OCI-LY1 (cell line): Measurements from ENCODE around the gene ANLN.

Source experiments
- H2AFZ ChIP-seq: fragments of 200-600 bp; sonication (generic), shearing (Covaris generic); 2 replicates; pipeline ENCODE4 v1.6.0; 2014; ENCODE audit warnings: antibody characterized with exemption, mild to moderate bottlenecking, low read length
- H3F3A ChIP-seq: fragments of 200-600 bp; sonication (generic), shearing (Covaris generic); 2 replicates; pipeline ENCODE4 v1.6.0; 2014; ENCODE audit warnings: mild to moderate bottlenecking, antibody characterized with exemption, low read length, moderate library complexity; ENCODE audit not compliant: insufficient read depth
- H3K27ac ChIP-seq: fragments of 200-600 bp; sonication (generic); 2 replicates; pipeline ENCODE4 v1.5.1; 2014; ENCODE audit warnings: low read length, mixed run types, mild to moderate bottlenecking, low read depth; ENCODE audit not compliant: poor library complexity, severe bottlenecking
- H3K27me3 ChIP-seq: fragments of 200-600 bp; sonication (generic); 2 replicates; pipeline ENCODE4 v1.6.0; 2014; ENCODE audit warnings: antibody characterized with exemption, mild to moderate bottlenecking, low read length, moderate library complexity; ENCODE audit not compliant: insufficient read depth
- H3K36me3 ChIP-seq: fragments of 200-600 bp; sonication (generic); 2 replicates; pipeline ENCODE4 v1.6.1; 2014; ENCODE audit warnings: mild to moderate bottlenecking, antibody characterized with exemption, low read length, moderate library complexity, mixed read lengths; ENCODE audit not compliant: insufficient read depth
- H3K4me1 ChIP-seq: fragments of 200-600 bp; sonication (generic); 2 replicates; pipeline ENCODE4 v1.5.1; 2014; ENCODE audit warnings: mild to moderate bottlenecking, low read length, moderate library complexity; ENCODE audit not compliant: insufficient read depth, severe bottlenecking
- H3K4me2 ChIP-seq: fragments of 200-600 bp; sonication (generic), shearing (Covaris generic); 2 replicates; pipeline ENCODE4 v1.6.1; 2014; ENCODE audit warnings: low read length
- H3K4me3 ChIP-seq: fragments of 200-600 bp; sonication (generic); 2 replicates; pipeline ENCODE4 v1.5.1; 2014; ENCODE audit warnings: low read length, low read depth, mild to moderate bottlenecking, mixed read lengths; ENCODE audit not compliant: poor library complexity, severe bottlenecking
- H3K79me2 ChIP-seq: fragments of 200-600 bp; shearing (Covaris generic); 2 replicates; pipeline ENCODE4 v1.6.1; 2016; ENCODE audit warnings: mixed run types, low read length, mixed read lengths; ENCODE audit not compliant: insufficient read depth
- H3K9ac ChIP-seq: fragments of 200-600 bp; sonication (generic), shearing (Covaris generic); 2 replicates; pipeline ENCODE4 v1.6.1; 2014; ENCODE audit warnings: mild to moderate bottlenecking, low read length, mixed read lengths
- H3K9me2 ChIP-seq: fragments of 200-600 bp; sonication (generic), shearing (Covaris generic); 2 replicates; pipeline ENCODE4 v1.6.1; 2014; ENCODE audit warnings: low read depth, mild to moderate bottlenecking, low read length, mixed read lengths
- H3K9me3 ChIP-seq: fragments of 200-600 bp; shearing (Covaris generic); 2 replicates; pipeline ENCODE4 v1.6.1; 2014; ENCODE audit warnings: low read length, mixed read lengths
- H4K20me1 ChIP-seq: fragments of 200-600 bp; sonication (generic), shearing (Covaris generic); 2 replicates; pipeline ENCODE4 v1.6.0; 2016; ENCODE audit warnings: mild to moderate bottlenecking, low read length; ENCODE audit not compliant: insufficient read depth
- CTCF ChIP-seq: fragments of 200-600 bp; sonication (generic), shearing (Covaris generic); IDR thresholded peaks from 2 replicates; pipeline ENCODE4 v1.5.1; 2017; ENCODE audit warnings: mild to moderate bottlenecking, antibody characterized with exemption, low read length, moderate library complexity, mixed read lengths
- EZH2 ChIP-seq: fragments of 200-600 bp; sonication (generic), shearing (Covaris generic); IDR thresholded peaks from 2 replicates; pipeline ENCODE4 v1.8.0; 2017; ENCODE audit warnings: borderline replicate concordance, mixed run types, mild to moderate bottlenecking, antibody characterized with exemption, low read length, moderate library complexity, mixed read lengths

The ANLN gene

GRCh38 chr7:36416251-36416650, 26.6 kb downstream of the ANLN start:
- Histone ChIP-seq H3K27ac (no peak overlapping the region), H3K9me2 (no peaks in the 10 kb centered on the region), H3K9me3 (no peaks in the 10 kb centered on the region), H3K4me1 (no peaks in the 10 kb centered on the region), H3K4me2 (no peak overlapping the region), H3K9ac (no peak overlapping the region), H3K36me3 (peaks cover 90% of the 10 kb centered on the region), H3K4me3 (no peak overlapping the region), H3F3A (no peaks in the 10 kb centered on the region), H4K20me1 (no peaks in the 10 kb centered on the region), H3K27me3 (no peaks in the 10 kb centered on the region), H3K79me2 (no peaks in the 10 kb centered on the region), H2AFZ (no peak overlapping the region)
- TF ChIP-seq CTCF (no peak), EZH2 (no peak)

GRCh38 chr7:36420307-36420706, 30.6 kb downstream of the ANLN start:
- peaks cover 94% of the 10 kb centered on the region for H3K36me3 ChIP-seq
- H3F3A ChIP-seq, result no peaks in the 10 kb centered on the region
- H3K9ac ChIP-seq, result no peak overlapping the region
- no peaks in the 10 kb centered on the region for H3K9me2 ChIP-seq
- TF ChIP-seq CTCF (no peak), EZH2 (no peak)
- no peak overlapping the region for H2AFZ ChIP-seq
- H3K9me3 ChIP-seq, result no peaks in the 10 kb centered on the region
- H3K4me3 ChIP-seq, result no peak overlapping the region
- H3K4me1 ChIP-seq, result no peaks in the 10 kb centered on the region
- H3K27me3 ChIP-seq, result no peaks in the 10 kb centered on the region
- no peak overlapping the region for H3K27ac ChIP-seq
- H3K4me2 ChIP-seq, result no peak overlapping the region
- H4K20me1 ChIP-seq, result no peaks in the 10 kb centered on the region
- H3K79me2 ChIP-seq, result no peaks in the 10 kb centered on the region

- Histone ChIP-seq H3K27me3 (no peaks in the 10 kb centered on the region), H3K27ac (no peak overlapping the region), H3K9ac (no peak overlapping the region), H3K9me2 (no peaks in the 10 kb centered on the region), H2AFZ (no peak overlapping the region), H3K36me3 (peaks cover 97% of the 10 kb centered on the region), H3K4me3 (no peak overlapping the region), H3K79me2 (no peaks in the 10 kb centered on the region), H3K4me1 (no peaks in the 10 kb centered on the region), H3F3A (no peaks in the 10 kb centered on the region), H4K20me1 (no peaks in the 10 kb centered on the region), H3K4me2 (no peak overlapping the region), H3K9me3 (no peaks in the 10 kb centered on the region)
- TF ChIP-seq EZH2 (no peak), CTCF (no peak)
Measured at GRCh38 chr7:36422072-36422471, 32.4 kb downstream of the ANLN start.
